22Rv1 (cell line): ENCODE results near the gene HLA-F.

Source experiments
- CTCF ChIP-seq: fragments of 450-650 bp; IDR thresholded peaks from 2 replicates; pipeline ENCODE4 v1.5.1; 2017; ENCODE audit warnings: mild to moderate bottlenecking
- ZFX ChIP-seq: fragments of 450-650 bp; IDR thresholded peaks from 2 replicates; pipeline ENCODE4 v1.6.1; 2017; ENCODE audit warnings: antibody characterized with exemption, borderline replicate concordance

- TF ChIP-seq CTCF: no peak
- no peak for TF ChIP-seq ZFX
Measured at GRCh38 chr6:29739882-29740261, 16.6 kb downstream of the HLA-F start.
